H9 (cell line): ENCODE measurements around the gene IGSF10. TPM values are rescaled to one million over a fixed set of nuclear protein-coding genes. Genes with fewer than 3 reads are reported as not detected.

Experiments used
- DNase-seq: peaks from one replicate; pipeline ENCODE4 v3.0.0-alpha.2; 2017
- H2AFZ ChIP-seq: one replicate; pipeline ENCODE4 v1.6.1; 2013; ENCODE audit warnings: mild to moderate bottlenecking, low read length, control low read depth, moderate library complexity
- H2AK5ac ChIP-seq: 2 replicates; pipeline ENCODE4 v1.6.1; 2013; ENCODE audit warnings: low read length, control low read depth, mixed read lengths; ENCODE audit not compliant: insufficient read length
- H2BK120ac ChIP-seq: one replicate; pipeline ENCODE4 v1.6.1; 2013; ENCODE audit warnings: low read depth, mild to moderate bottlenecking, low read length, control low read depth, inconsistent platforms; ENCODE audit not compliant: poor library complexity, severe bottlenecking
- H2BK12ac ChIP-seq: 2 replicates; pipeline ENCODE4 v1.6.1; 2013; ENCODE audit warnings: low read length, control low read depth, mixed read lengths, low read depth; ENCODE audit not compliant: insufficient read length
- H2BK15ac ChIP-seq: 2 replicates; pipeline ENCODE4 v1.6.1; 2013; ENCODE audit warnings: low read depth, low read length, control low read depth
- H2BK20ac ChIP-seq: one replicate; pipeline ENCODE4 v1.6.1; 2013; ENCODE audit warnings: low read depth, mild to moderate bottlenecking, low read length, control low read depth, inconsistent platforms; ENCODE audit not compliant: poor library complexity, severe bottlenecking
- H2BK5ac ChIP-seq: 2 replicates; pipeline ENCODE4 v1.6.1; 2013; ENCODE audit warnings: low read length, control low read depth, mixed read lengths; ENCODE audit not compliant: insufficient read length
- H3K14ac ChIP-seq: 2 replicates; pipeline ENCODE4 v1.6.1; 2013; ENCODE audit warnings: low read length, control low read depth; ENCODE audit not compliant: insufficient read depth
- H3K18ac ChIP-seq: 2 replicates; pipeline ENCODE4 v1.6.1; 2013; ENCODE audit warnings: low read depth, mild to moderate bottlenecking, mixed read lengths, low read length, control low read depth; ENCODE audit not compliant: insufficient read length
- H3K23ac ChIP-seq: 2 replicates; pipeline ENCODE4 v1.6.1; 2013; ENCODE audit warnings: low read length, control low read depth, mixed read lengths, low read depth; ENCODE audit not compliant: insufficient read length
- H3K23me2 ChIP-seq: 2 replicates; pipeline ENCODE4 v1.6.1; 2013; ENCODE audit warnings: low read depth, mild to moderate bottlenecking, mixed read lengths, low read length, control low read depth; ENCODE audit not compliant: insufficient read length, poor library complexity, severe bottlenecking
- H3K27ac ChIP-seq: 2 replicates; pipeline ENCODE4 v1.5.1; 2013; ENCODE audit warnings: low read length, control low read depth, mixed read lengths, low read depth; ENCODE audit not compliant: insufficient read length
- H3K27me3 ChIP-seq: 2 replicates; pipeline ENCODE4 v1.6.1; 2013; ENCODE audit warnings: low read length, control low read depth, inconsistent platforms; ENCODE audit not compliant: insufficient read depth
- H3K4ac ChIP-seq: 2 replicates; pipeline ENCODE4 v1.6.1; 2013; ENCODE audit warnings: low read depth, mild to moderate bottlenecking, control low read depth, inconsistent platforms, low read length, moderate library complexity
- H3K4me1 ChIP-seq: 2 replicates; pipeline ENCODE4 v1.6.1; 2013; ENCODE audit warnings: low read length, control low read depth, inconsistent platforms; ENCODE audit not compliant: insufficient read depth
- H3K4me2 ChIP-seq: 2 replicates; pipeline ENCODE4 v1.6.1; 2013; ENCODE audit warnings: low read length, control low read depth, mixed read lengths; ENCODE audit not compliant: insufficient read length, insufficient read depth
- H3K56ac ChIP-seq: 2 replicates; pipeline ENCODE4 v1.6.1; 2013; ENCODE audit warnings: low read depth, mild to moderate bottlenecking, mixed read lengths, low read length, control low read depth; ENCODE audit not compliant: insufficient read length
- H3K79me1 ChIP-seq: 2 replicates; pipeline ENCODE4 v1.6.1; 2013; ENCODE audit warnings: low read depth, mild to moderate bottlenecking, moderate library complexity, low read length, control low read depth, inconsistent platforms; ENCODE audit not compliant: insufficient read depth, poor library complexity, severe bottlenecking
- H3K79me2 ChIP-seq: 2 replicates; pipeline ENCODE4 v1.6.1; 2013; ENCODE audit warnings: low read length, control low read depth, inconsistent platforms; ENCODE audit not compliant: insufficient read depth
- H3K9ac ChIP-seq: 2 replicates; pipeline ENCODE4 v1.6.1; 2013; ENCODE audit warnings: low read length, control low read depth, mixed read lengths; ENCODE audit not compliant: insufficient read length; ENCODE audit errors: extremely low read depth
- H3K9me3 ChIP-seq: one replicate; pipeline ENCODE4 v1.6.1; 2013; ENCODE audit warnings: low read depth, low read length, inconsistent platforms; ENCODE audit not compliant: control insufficient read depth
- H3T11ph ChIP-seq: one replicate; pipeline ENCODE4 v1.6.1; 2013; ENCODE audit warnings: mild to moderate bottlenecking, low read length, control low read depth, inconsistent platforms
- H4K20me1 ChIP-seq: one replicate; pipeline ENCODE4 v1.6.1; 2013; ENCODE audit not compliant: control insufficient read depth, insufficient read length, insufficient read depth
- H4K5ac ChIP-seq: 2 replicates; pipeline ENCODE4 v1.6.1; 2013; ENCODE audit warnings: low read depth, mild to moderate bottlenecking, mixed read lengths, low read length, control low read depth; ENCODE audit not compliant: insufficient read length
- H4K8ac ChIP-seq: replicated peaks from 2 replicates; pipeline ENCODE4 v1.6.1; 2013; ENCODE audit warnings: low read length, control low read depth, mixed read lengths, low read depth; ENCODE audit not compliant: insufficient read length
- H4K91ac ChIP-seq: 2 replicates; pipeline ENCODE4 v1.6.1; 2013; ENCODE audit warnings: low read depth, mild to moderate bottlenecking, moderate library complexity, mixed read lengths, low read length, control low read depth; ENCODE audit not compliant: insufficient read length
- H3K27ac Mint-ChIP-seq, 3 experiments: 2 replicates in 2 of 3; 3 replicates in 1 of 3; pipeline ENCODE4 v1.8.0; 2020 to 2021; ENCODE audit warnings: mixed read lengths in 3 of 3, mild to moderate bottlenecking in 1 of 3, moderate library complexity in 1 of 3
- H3K27me3 Mint-ChIP-seq: 2 replicates; pipeline ENCODE4 v1.8.0; 2021; ENCODE audit warnings: low read depth, mild to moderate bottlenecking, moderate library complexity, mixed read lengths
- H3K36me3 Mint-ChIP-seq, 3 experiments: 2 replicates in 2 of 3; 3 replicates in 1 of 3; pipeline ENCODE4 v1.8.0; 2020 to 2021; ENCODE audit warnings: low read depth in 3 of 3, mixed read lengths in 3 of 3; ENCODE audit not compliant: insufficient read depth in 1 of 3
- H3K4me1 Mint-ChIP-seq, 2 experiments: 2 replicates each; pipeline ENCODE4 v1.8.0; 2020; ENCODE audit warnings: mixed read lengths in 2 of 2
- H3K4me3 Mint-ChIP-seq, 2 experiments: 2 replicates in 1 of 2; 3 replicates in 1 of 2; pipeline ENCODE4 v1.8.0; 2020 to 2021; ENCODE audit warnings: mild to moderate bottlenecking in 2 of 2, mixed read lengths in 2 of 2, moderate library complexity in 1 of 2
- H3K9me3 Mint-ChIP-seq, 2 experiments: 2 replicates in 1 of 2; 3 replicates in 1 of 2; pipeline ENCODE4 v1.8.0; 2020; ENCODE audit warnings: mild to moderate bottlenecking in 2 of 2, mixed read lengths in 2 of 2, moderate library complexity in 1 of 2
- CTCF ChIP-seq: fragments of 200-600 bp; sonication (generic); conservative IDR thresholded peaks from 3 replicates; pipeline ENCODE4 v1.8.0; 2021; ENCODE audit warnings: antibody characterized with exemption, mild to moderate bottlenecking
- WGBS: extraction: QIAGEN DNeasy Blood & Tissue Kit; methylation state at CpG from one replicate; pipeline ENCODE4 v1.1.7; 2013; ENCODE audit warnings: missing lambda C conversion rate, low lambda C conversion rate, mixed read lengths; ENCODE audit not compliant: insufficient read length; ENCODE audit errors: extremely low coverage; 5-methylcytosine and 5-hydroxymethylcytosine counted together
- total RNA-seq: library from RNA; stranded (reverse); gene quantifications from 2 replicates; pipeline ENCODE4 v1.2.1, GENCODE V29; 2021

IGSF10 gene
- total RNA-seq, 1 experiment from 2014 or later, result 0.20 TPM

GRCh38 chr3:151480492-151480891 lies 19.6 kb upstream of the IGSF10 start:
- no peaks in the 10 kb centered on the region; the same call in 1 of the 2 replicates for H3K4me1 ChIP-seq
- H3K23ac ChIP-seq, result no peak overlapping the region
- no CpG with 5 or more reads among the region's 2 CpGs for WGBS
- no peaks in the 10 kb centered on the region for H3K27me3 ChIP-seq
- no peak overlapping the region for H4K8ac ChIP-seq
- no peak for TF ChIP-seq CTCF
- no peak overlapping the region for H3K4me2 ChIP-seq
- H3T11ph ChIP-seq, result no peak overlapping the region
- Mint-ChIP-seq H3K4me1 (peaks cover 13 to 22% of the 10 kb centered on the region in 2 experiments), H3K27ac (no peak overlapping the region), H3K9me3 (peaks cover 0 to 3% of the 10 kb centered on the region in 2 experiments; a peak in 3 of 5 replicates), H3K36me3 (peaks cover 0 to 4% (median 0%) of the 10 kb centered on the region in 3 experiments; a peak in 2 of 7 replicates), H3K4me3 (no peak overlapping the region), H3K27me3 (no peaks in the 10 kb centered on the region)
- H3K23me2 ChIP-seq, result no peaks in the 10 kb centered on the region
- no peak overlapping the region for H4K91ac ChIP-seq
- H3K27ac ChIP-seq, result no peak overlapping the region
- no peaks in the 10 kb centered on the region for H4K20me1 ChIP-seq
- H3K18ac ChIP-seq, result no peak overlapping the region
- no peak overlapping the region for H3K9ac ChIP-seq
- DNase-seq, result no peak
- H2BK12ac ChIP-seq, result no peak overlapping the region
- H2AK5ac ChIP-seq, result no peak overlapping the region
- no peak overlapping the region for H2BK120ac ChIP-seq
- H2BK15ac ChIP-seq, result no peak overlapping the region
- H4K5ac ChIP-seq, result no peak overlapping the region
- no peaks in the 10 kb centered on the region for H3K79me1 ChIP-seq
- H3K56ac ChIP-seq, result no peak overlapping the region
- no peak overlapping the region for H3K4ac ChIP-seq
- no peaks in the 10 kb centered on the region for H3K9me3 ChIP-seq
- H2AFZ ChIP-seq, result no peak overlapping the region
- H3K14ac ChIP-seq, result no peak overlapping the region
- no peaks in the 10 kb centered on the region for H3K79me2 ChIP-seq
- no peak overlapping the region for H2BK20ac ChIP-seq
- no peak overlapping the region for H2BK5ac ChIP-seq
